Dendritic cell treated with granulocyte-macrophage colony-stimulating factor and Interleukin-4, amounts not matched to agents 40 ng/mL and 50 ng/mL, for 4 days (primary cell): ENCODE data around the gene SPTBN4.
"Not testable (repeated sequence)": the region's sequence is repeated elsewhere in the genome, so short reads cannot be mapped to it uniquely, and the experiment has no call there.

ENCODE experiments used
- H3K27ac Mint-ChIP-seq: one replicate; pipeline ENCODE4 v1.8.0; 2022; ENCODE audit warnings: mild to moderate bottlenecking, mixed read lengths
- H3K27me3 Mint-ChIP-seq: one replicate; pipeline ENCODE4 v1.8.0; 2022; ENCODE audit warnings: mild to moderate bottlenecking, mixed read lengths
- H3K36me3 Mint-ChIP-seq: one replicate; pipeline ENCODE4 v1.8.0; 2022; ENCODE audit warnings: low read depth, mixed read lengths
- H3K4me1 Mint-ChIP-seq: one replicate; pipeline ENCODE4 v1.8.0; 2022; ENCODE audit warnings: low read depth, mixed read lengths
- H3K4me3 Mint-ChIP-seq: one replicate; pipeline ENCODE4 v1.8.0; 2022; ENCODE audit warnings: mild to moderate bottlenecking, moderate library complexity, mixed read lengths
- H3K9me3 Mint-ChIP-seq: one replicate; pipeline ENCODE4 v1.8.0; 2022; ENCODE audit warnings: mixed read lengths
- intact Hi-C: fragments of 100-400 bp; cut with micrococcal nuclease; formaldehyde crosslinking; loops from one replicate; pipeline ENCODE4 v1.15.0; 2022

The SPTBN4 gene

GRCh38 chr19:40547836-40548235 is 81.0 kb downstream of the SPTBN4 start:
- Mint-ChIP-seq H3K27ac (no peak overlapping the region), H3K36me3 (no peaks in the 10 kb centered on the region), H3K4me1 (no peaks in the 10 kb centered on the region), H3K27me3 (peaks cover 53% of the 10 kb centered on the region), H3K9me3 (peaks cover 5% of the 10 kb centered on the region), H3K4me3 (no peak overlapping the region)
- intact Hi-C loops = no loop called here

GRCh38 chr19:40549007-40549708 is 82.4 kb downstream of the SPTBN4 start:
- H3K4me1 Mint-ChIP-seq = no peaks in the 10 kb centered on the region
- H3K4me3 Mint-ChIP-seq = no peak overlapping the region
- no peak overlapping the region for H3K27ac Mint-ChIP-seq
- H3K36me3 Mint-ChIP-seq = no peaks in the 10 kb centered on the region
- intact Hi-C loops = no loop called here
- H3K27me3 Mint-ChIP-seq = peaks cover 64% of the 10 kb centered on the region
- peaks cover 5% of the 10 kb centered on the region for H3K9me3 Mint-ChIP-seq

GRCh38 chr19:40550951-40551350 is 84.2 kb downstream of the SPTBN4 start:
- Mint-ChIP-seq H3K4me3 (no peak overlapping the region), H3K9me3 (peaks cover 5% of the 10 kb centered on the region), H3K4me1 (no peaks in the 10 kb centered on the region), H3K36me3 (no peaks in the 10 kb centered on the region), H3K27ac (no peak overlapping the region), H3K27me3 (peaks cover 80% of the 10 kb centered on the region)
- intact Hi-C loops = no loop called here

- intact Hi-C loops = no loop called here
- Mint-ChIP-seq H3K36me3 (no peaks in the 10 kb centered on the region), H3K4me3 (no peak overlapping the region), H3K27ac (no peak overlapping the region), H3K4me1 (no peaks in the 10 kb centered on the region), H3K9me3 (no peaks in the 10 kb centered on the region), H3K27me3 (peaks cover 83% of the 10 kb centered on the region)
Observed at GRCh38 chr19:40552848-40553247, 86.0 kb downstream of the SPTBN4 start.

GRCh38 chr19:40553885-40554857 is 87.4 kb downstream of the SPTBN4 start:
- Mint-ChIP-seq H3K4me1 (no peaks in the 10 kb centered on the region), H3K27me3 (peaks cover 75% of the 10 kb centered on the region), H3K36me3 (no peaks in the 10 kb centered on the region), H3K27ac (no peak overlapping the region), H3K4me3 (no peak overlapping the region), H3K9me3 (no peaks in the 10 kb centered on the region)
- intact Hi-C loops = no loop called here

- H3K36me3 Mint-ChIP-seq = no peaks in the 10 kb centered on the region
- no peak overlapping the region for H3K4me3 Mint-ChIP-seq
- peaks cover 71% of the 10 kb centered on the region for H3K27me3 Mint-ChIP-seq
- H3K4me1 Mint-ChIP-seq = no peaks in the 10 kb centered on the region
- intact Hi-C loops = no loop called here
- no peaks in the 10 kb centered on the region for H3K9me3 Mint-ChIP-seq
- H3K27ac Mint-ChIP-seq = no peak overlapping the region
Observed at GRCh38 chr19:40555978-40556689, 89.3 kb downstream of the SPTBN4 start.

- H3K27ac Mint-ChIP-seq = no peak overlapping the region
- H3K27me3 Mint-ChIP-seq = peaks cover 68% of the 10 kb centered on the region
- intact Hi-C loops = no loop called here
- no peaks in the 10 kb centered on the region for H3K36me3 Mint-ChIP-seq
- H3K4me3 Mint-ChIP-seq = no peak overlapping the region
- H3K9me3 Mint-ChIP-seq = no peaks in the 10 kb centered on the region
- peaks cover 5% of the 10 kb centered on the region for H3K4me1 Mint-ChIP-seq
Observed at GRCh38 chr19:40556953-40557530, 90.2 kb downstream of the SPTBN4 start.

- Mint-ChIP-seq H3K36me3 (no peaks in the 10 kb centered on the region), H3K27ac (no peak overlapping the region)
- intact Hi-C loops = no loop called here
Observed at GRCh38 chr19:40559394-40559793, 92.6 kb downstream of the SPTBN4 start.

GRCh38 chr19:40560092-40560507 is 93.3 kb downstream of the SPTBN4 start:
- no peaks in the 10 kb centered on the region for H3K36me3 Mint-ChIP-seq
- H3K4me3 Mint-ChIP-seq = no peak overlapping the region
- peaks cover 56% of the 10 kb centered on the region for H3K27me3 Mint-ChIP-seq
- H3K9me3 Mint-ChIP-seq = no peaks in the 10 kb centered on the region
- intact Hi-C loops = no loop called here
- H3K27ac Mint-ChIP-seq = no peak overlapping the region
- peaks cover 6% of the 10 kb centered on the region for H3K4me1 Mint-ChIP-seq

More at GRCh38 chr19:40559394-40559793, 92.6 kb downstream of the SPTBN4 start:
- peaks cover 56% of the 10 kb centered on the region for H3K27me3 Mint-ChIP-seq
- no peak overlapping the region for H3K4me3 Mint-ChIP-seq
- no peaks in the 10 kb centered on the region for H3K9me3 Mint-ChIP-seq
- H3K4me1 Mint-ChIP-seq = peaks cover 6% of the 10 kb centered on the region

GRCh38 chr19:40561947-40562346 is 95.1 kb downstream of the SPTBN4 start:
- Mint-ChIP-seq H3K27me3 (peaks cover 60% of the 10 kb centered on the region), H3K36me3 (no peaks in the 10 kb centered on the region), H3K4me3 (no peak overlapping the region), H3K4me1 (peaks cover 6% of the 10 kb centered on the region), H3K9me3 (no peaks in the 10 kb centered on the region), H3K27ac (no peak overlapping the region)
- intact Hi-C loops = no loop called here

- peaks cover 73% of the 10 kb centered on the region for H3K27me3 Mint-ChIP-seq
- intact Hi-C loops, H3K27ac Mint-ChIP-seq: not testable (repeated sequence)
Observed at GRCh38 chr19:40564535-40564934, 97.7 kb downstream of the SPTBN4 start.

GRCh38 chr19:40565355-40565754 is 98.6 kb downstream of the SPTBN4 start:
- intact Hi-C loops = no loop called here

More at GRCh38 chr19:40564535-40564934, 97.7 kb downstream of the SPTBN4 start:
- peaks cover 25% of the 10 kb centered on the region for H3K4me1 Mint-ChIP-seq
- H3K4me3 Mint-ChIP-seq, H3K36me3 Mint-ChIP-seq, H3K9me3 Mint-ChIP-seq: not testable (repeated sequence)

GRCh38 chr19:40565910-40566495 is 99.2 kb downstream of the SPTBN4 start:
- Mint-ChIP-seq H3K27ac (no peak overlapping the region), H3K9me3 (no peaks in the 10 kb centered on the region), H3K36me3 (no peaks in the 10 kb centered on the region), H3K27me3 (peaks cover 67% of the 10 kb centered on the region), H3K4me1 (peaks cover 38% of the 10 kb centered on the region), H3K4me3 (no peak overlapping the region)
- intact Hi-C loops = loop anchor here (2.0 kb wide), 1 partner anchor 37 kb away; no protein-coding TSS in a partner anchor

More at GRCh38 chr19:40565355-40565754, 98.6 kb downstream of the SPTBN4 start:
- no peak overlapping the region for H3K27ac Mint-ChIP-seq
- peaks cover 33% of the 10 kb centered on the region for H3K4me1 Mint-ChIP-seq
- H3K36me3 Mint-ChIP-seq = no peaks in the 10 kb centered on the region
- peaks cover 68% of the 10 kb centered on the region for H3K27me3 Mint-ChIP-seq
- no peak overlapping the region for H3K4me3 Mint-ChIP-seq
- H3K9me3 Mint-ChIP-seq = no peaks in the 10 kb centered on the region
